Measurements from ENCODE around the gene RIN3.

Gene RIN3

GRCh38 chr14:92655419-92656201 lies 142.0 kb downstream of the RIN3 start:
- H3K4me3 ChIP-seq (ENCODE audit: low read depth, low read length) = no peak overlapping the region
- in situ Hi-C loops (cut with HindIII; ENCODE audit: low sequenced_read_pairs) = no loop called here
- TF ChIP-seq CTCF (IDR thresholded peaks at IDR 0.05; ENCODE audit: low read depth, low read length) = no peak
- no peak for DNase-seq (ENCODE audit: low read depth, low spot score)

DNA sequence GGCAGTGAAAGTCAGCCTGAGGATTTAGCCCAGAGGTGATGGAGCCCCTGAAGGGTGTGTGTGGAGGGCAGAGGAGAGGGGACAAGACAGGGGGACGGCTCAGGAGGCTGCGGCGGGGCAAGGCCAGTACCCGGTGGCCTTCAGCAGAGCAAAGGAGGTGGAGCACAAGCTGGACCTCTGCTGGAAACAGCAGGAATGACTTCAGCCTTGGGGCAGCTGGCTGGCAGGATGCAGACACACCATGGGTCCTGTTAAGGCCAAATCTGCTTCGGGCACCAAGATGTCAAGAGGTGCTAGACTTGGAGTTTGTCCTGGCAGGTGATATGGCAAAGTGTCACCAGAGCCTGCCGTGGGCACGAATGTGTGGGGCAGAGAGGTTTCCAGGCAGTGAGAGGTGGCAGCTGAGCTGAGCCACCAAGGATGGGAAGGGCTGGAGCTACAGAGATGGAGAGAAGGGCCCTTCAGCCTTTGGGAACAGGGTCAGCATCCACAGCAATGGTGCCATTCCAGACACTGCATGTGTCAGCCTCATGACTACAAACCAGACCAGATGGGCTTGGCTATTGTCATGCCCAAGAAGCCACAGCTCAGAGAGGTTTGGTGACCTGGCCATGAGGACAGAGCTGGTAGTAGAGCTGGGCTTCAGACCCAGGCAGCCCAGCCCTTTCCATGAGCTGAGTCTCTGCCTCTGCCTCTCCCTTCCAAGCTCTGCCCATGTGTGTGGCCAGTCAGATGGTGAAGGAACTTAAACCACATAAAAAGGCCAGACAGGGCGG lies 142.9 kb downstream of the RIN3 start:
- no peak for DNase-seq (ENCODE audit: low read depth, low spot score)
- in situ Hi-C loops (cut with HindIII; ENCODE audit: low sequenced_read_pairs) = no loop called here
- TF ChIP-seq CTCF (IDR thresholded peaks at IDR 0.05; ENCODE audit: low read depth, low read length) = peak; percentile 14
- no peak overlapping the region for H3K4me3 ChIP-seq (ENCODE audit: low read depth, low read length)

- H3K4me3 ChIP-seq (ENCODE audit: low read depth, low read length) = no peak overlapping the region
- no peak for TF ChIP-seq CTCF (IDR thresholded peaks at IDR 0.05; ENCODE audit: low read depth, low read length)
- DNase-seq (ENCODE audit: low read depth, low spot score) = no peak
- in situ Hi-C loops (cut with HindIII; ENCODE audit: low sequenced_read_pairs) = no loop called here
Measured at GRCh38 chr14:92657457-92658142, 144.0 kb downstream of the RIN3 start.

- in situ Hi-C loops (cut with HindIII; ENCODE audit: low sequenced_read_pairs) = no loop called here
- no peak overlapping the region for H3K4me3 ChIP-seq (ENCODE audit: low read depth, low read length)
- no peak for TF ChIP-seq CTCF (IDR thresholded peaks at IDR 0.05; ENCODE audit: low read depth, low read length)
Measured at GRCh38 chr14:92658160-92658559, 144.6 kb downstream of the RIN3 start.

DNA sequence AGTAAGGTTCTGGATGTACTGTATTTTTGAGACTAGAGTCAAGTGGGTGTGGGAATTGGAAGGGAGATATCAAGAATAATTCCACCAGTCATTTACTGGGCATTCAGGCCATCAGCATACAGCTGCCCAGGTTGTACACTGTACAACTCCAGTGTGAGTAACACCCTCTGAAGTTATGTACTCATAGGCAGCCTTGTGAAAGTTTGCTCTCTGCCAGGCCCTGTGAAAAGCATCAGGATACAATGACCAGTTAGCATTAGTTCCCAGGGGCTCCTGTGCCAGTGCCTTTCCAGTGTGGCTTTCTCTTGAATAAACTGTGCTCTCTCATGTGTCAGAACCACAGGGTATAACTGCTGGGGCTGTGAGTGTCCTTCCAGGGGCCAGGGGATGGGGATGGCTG lies 145.1 kb downstream of the RIN3 start:
- no peak for DNase-seq (ENCODE audit: low read depth, low spot score)
- H3K4me3 ChIP-seq (ENCODE audit: low read depth, low read length) = no peak overlapping the region
- in situ Hi-C loops (cut with HindIII; ENCODE audit: low sequenced_read_pairs) = no loop called here
- TF ChIP-seq CTCF (IDR thresholded peaks at IDR 0.05; ENCODE audit: low read depth, low read length) = no peak

More at GRCh38 chr14:92658160-92658559, 144.6 kb downstream of the RIN3 start:
- no peak for DNase-seq (ENCODE audit: low read depth, low spot score)

- in situ Hi-C loops (cut with HindIII; ENCODE audit: low sequenced_read_pairs) = no loop called here
- DNase-seq (ENCODE audit: low read depth, low spot score) = no peak
- no peak for TF ChIP-seq CTCF (IDR thresholded peaks at IDR 0.05; ENCODE audit: low read depth, low read length)
- H3K4me3 ChIP-seq (ENCODE audit: low read depth, low read length) = no peak overlapping the region
Measured at GRCh38 chr14:92659765-92660561, 146.4 kb downstream of the RIN3 start.
